HCT116 (cell line): ENCODE results near the gene STX5. TPM values are rescaled to one million over a fixed set of nuclear protein-coding genes. Genes with fewer than 3 reads are reported as not detected.

Source experiments
- ATAC-seq: fragments of 200-7000 bp; cut with Tn5 transposase; 2 replicates; pipeline ENCODE4 v1.9.1; 2020; ENCODE audit warnings: mild to moderate bottlenecking, moderate library complexity
- BruUV-seq: library from RNA; stranded (reverse); fragments of 400-500 nt; replicated peaks from 2 replicates; lab custom pipeline; 2021; lab: Mats Ljungman, UMichigan
- CTCF ChIA-PET: fragments of 300-600 bp; sonication (Branson Sonifier 250); formaldehyde crosslinking; loops from one replicate; lab custom pipeline; 2021; ENCODE audit warnings: antibody characterized with exemption; lab: Charles Lee
- POLR2A ChIA-PET: fragments of 300-600, 350-600 bp; sonication (Branson Sonifier 250); formaldehyde crosslinking; loops from one replicate; lab custom pipeline; 2021; ENCODE audit warnings: antibody characterized with exemption; lab: Charles Lee
- RAD21 ChIA-PET, 2 experiments: fragments of 300-600 bp; sonication (Branson Sonifier 250); formaldehyde crosslinking; loops; one replicate each; lab custom pipeline; 2023; ENCODE audit warnings: low total read pairs in 2 of 2; ENCODE audit not compliant: uncharacterized antibody in 2 of 2, unreplicated experiment in 2 of 2, low non-redundant PET in 1 of 2; lab: Charles Lee
- DNase-seq: peaks from one replicate; pipeline ENCODE4 v3.0.0-alpha.2; 2010; ENCODE audit warnings: low read depth, low spot score
- H2AFZ ChIP-seq: fragments of 200-600 bp; shearing (Covaris generic), sonication (generic); 2 replicates; pipeline ENCODE4 v1.6.1; 2017; ENCODE audit warnings: low read depth, mixed run types, mixed read lengths, antibody characterized with exemption, low read length; ENCODE audit not compliant: poor library complexity, severe bottlenecking
- H3K27ac ChIP-seq: 2 replicates; pipeline ENCODE4 v1.5.1; 2012; ENCODE audit warnings: low read depth, low read length
- H3K27me3 ChIP-seq: fragments of 200-600 bp; sonication (generic); 2 replicates; pipeline ENCODE4 v1.6.1; 2016; ENCODE audit warnings: mixed run types, low read length, mixed read lengths; ENCODE audit not compliant: insufficient read depth
- H3K36me3 ChIP-seq, 2 experiments: fragments of 200-500 bp in 1 of 2; fragments of 200-600 bp in 1 of 2; sonication (Bioruptor generic) in 1 of 2; sonication (generic) in 1 of 2; 2 replicates each; pipeline versions ENCODE4 v1.5.1 to v1.6.1; 2014 to 2016; ENCODE audit warnings: low read length in 2 of 2, inconsistent platforms in 1 of 2, mixed read lengths in 1 of 2, mixed run types in 1 of 2; ENCODE audit not compliant: insufficient read depth in 2 of 2, control insufficient read depth in 1 of 2
- H3K4me1 ChIP-seq, 2 experiments: fragments of 200-600 bp in 1 of 2; sonication (generic) in 1 of 2; 2 replicates each; pipeline versions ENCODE4 v1.5.1 to v1.6.1; 2012 to 2017; ENCODE audit warnings: low read length in 2 of 2, inconsistent platforms in 1 of 2, mild to moderate bottlenecking in 1 of 2, mixed read lengths in 1 of 2, mixed run types in 1 of 2, moderate library complexity in 1 of 2; ENCODE audit not compliant: insufficient read depth in 2 of 2, control insufficient read depth in 1 of 2
- H3K4me2 ChIP-seq: fragments of 200-600 bp; sonication (generic); 2 replicates; pipeline ENCODE4 v1.6.1; 2017; ENCODE audit warnings: mixed run types, low read length, mixed read lengths
- H3K4me3 ChIP-seq, 2 experiments: fragments of 200-600 bp in 1 of 2; sonication (generic) in 1 of 2; replicated peaks in 1 of 2; 2 replicates each; pipeline ENCODE4 v1.5.1; 2011 to 2016; ENCODE audit warnings: low read length in 2 of 2, control low read depth in 1 of 2, low read depth in 1 of 2, mild to moderate bottlenecking in 1 of 2, mixed read lengths in 1 of 2, mixed run types in 1 of 2
- H3K79me2 ChIP-seq: fragments of 200-600 bp; sonication (generic); 2 replicates; pipeline ENCODE4 v1.6.1; 2017; ENCODE audit warnings: mild to moderate bottlenecking, mixed run types, low read length, moderate library complexity, mixed read lengths; ENCODE audit not compliant: insufficient read depth
- H3K9ac ChIP-seq: fragments of 200-600 bp; sonication (generic); 2 replicates; pipeline ENCODE4 v1.6.1; 2016; ENCODE audit warnings: low read length, mixed read lengths
- H3K9me2 ChIP-seq: fragments of 200-600 bp; sonication (generic), shearing (Covaris generic); 2 replicates; pipeline ENCODE4 v1.6.1; 2017; ENCODE audit warnings: mixed run types, mild to moderate bottlenecking, moderate library complexity; ENCODE audit not compliant: insufficient read depth
- H3K9me3 ChIP-seq, 2 experiments: fragments of 200-500 bp in 1 of 2; fragments of 200-600 bp in 1 of 2; sonication (Bioruptor generic) in 1 of 2; sonication (generic) in 1 of 2; 2 replicates each; pipeline ENCODE4 v1.6.1; 2014 to 2017; ENCODE audit warnings: low read length in 2 of 2, mixed read lengths in 2 of 2, inconsistent platforms in 1 of 2, low read depth in 1 of 2, mild to moderate bottlenecking in 1 of 2, mixed run types in 1 of 2, moderate library complexity in 1 of 2; ENCODE audit not compliant: control insufficient read depth in 1 of 2, insufficient read depth in 1 of 2
- H4K20me1 ChIP-seq: fragments of 200-600 bp; sonication (generic), shearing (Covaris generic); 2 replicates; pipeline ENCODE4 v1.6.1; 2017; ENCODE audit warnings: mixed run types, mild to moderate bottlenecking, moderate library complexity; ENCODE audit not compliant: insufficient read depth
- ATF3 ChIP-seq: IDR thresholded peaks from 2 replicates; pipeline ENCODE4 v1.6.1; 2012
- CTCF ChIP-seq, 3 experiments: fragments of 200-600 bp in 1 of 3; sonication (generic) in 1 of 3; IDR thresholded peaks in 2 of 3; conservative IDR thresholded peaks in 1 of 3; 2 replicates each; pipeline ENCODE4 v1.5.1; 2012 to 2017; ENCODE audit warnings: low read depth in 2 of 3, low read length in 2 of 3, antibody characterized with exemption in 1 of 3, borderline replicate concordance in 1 of 3, control low read depth in 1 of 3, mild to moderate bottlenecking in 1 of 3, mixed read lengths in 1 of 3, mixed run types in 1 of 3, moderate library complexity in 1 of 3; ENCODE audit not compliant: insufficient read depth in 1 of 3
- MAX ChIP-seq: IDR thresholded peaks from 2 replicates; pipeline ENCODE4 v1.6.1; 2012
- POLR2AphosphoS5 ChIP-seq: IDR thresholded peaks from 2 replicates; pipeline ENCODE4 v1.6.1; 2011; ENCODE audit warnings: mild to moderate bottlenecking, low read depth, low read length, moderate library complexity
- RAD21 ChIP-seq: IDR thresholded peaks from 2 replicates; pipeline ENCODE4 v1.6.1; 2012; ENCODE audit warnings: low read depth, mild to moderate bottlenecking
- REST ChIP-seq: IDR thresholded peaks from 2 replicates; pipeline ENCODE4 v1.6.1; 2012; ENCODE audit warnings: low read depth
- SRF ChIP-seq: IDR thresholded peaks from 2 replicates; pipeline ENCODE4 v1.6.1; 2012; ENCODE audit warnings: low read depth
- TCF7L2 ChIP-seq: IDR thresholded peaks from 2 replicates; pipeline ENCODE4 v1.7.0; 2011; ENCODE audit warnings: borderline replicate concordance, inconsistent platforms; ENCODE audit not compliant: insufficient read depth, insufficient read length; ENCODE audit errors: extremely low read depth
- ZFX ChIP-seq: fragments of 450-650 bp; IDR thresholded peaks from 2 replicates; pipeline ENCODE4 v1.6.1; 2017
- intact Hi-C: fragments of 100-400 bp; cut with micrococcal nuclease; formaldehyde crosslinking; loops from 2 replicates; pipeline ENCODE4 v1.10.0; 2022
- total RNA-seq: library from RNA; stranded (reverse); gene quantifications from one replicate; pipeline ENCODE4 v1.2.1, GENCODE V29; 2021; ENCODE audit not compliant: unreplicated experiment

STX5 gene
- total RNA-seq, 1 experiment from 2014 or later, result 29.5 TPM

GRCh38 chr11:62801071-62801470 lies 30.8 kb downstream of the STX5 start:
- intact Hi-C loops, result no loop called here
- ChIA-PET CTCF (no interaction called here), POLR2A (interaction anchor here (2.6 kb wide), 1 partner anchor 40 kb away, joined by 5 read pairs; no protein-coding TSS in a partner anchor), RAD21 (no interaction called here)
- Histone ChIP-seq H3K27ac (no peak overlapping the region), H3K79me2 (peaks cover 38% of the 10 kb centered on the region), H4K20me1 (no peaks in the 10 kb centered on the region), H3K36me3 (peaks cover 51 to 57% of the 10 kb centered on the region in 2 experiments), H3K4me3 (no peak overlapping the region), H3K9me3 (no peaks in the 10 kb centered on the region), H3K4me2 (no peak overlapping the region), H3K27me3 (no peaks in the 10 kb centered on the region), H3K4me1 (peaks cover 0 to 14% of the 10 kb centered on the region in 2 experiments; a peak in 3 of 4 replicates), H3K9ac (no peak overlapping the region), H3K9me2 (no peaks in the 10 kb centered on the region), H2AFZ (no peak overlapping the region)
- ATAC-seq, result no peak
- no TSS peak for BruUV-seq
- no peak for DNase-seq
- TF ChIP-seq REST, result no peak

- Histone ChIP-seq H3K27ac (no peak overlapping the region), H3K4me2 (no peak overlapping the region), H3K4me1 (peaks cover 0 to 8% of the 10 kb centered on the region in 2 experiments; a peak in 2 of 4 replicates), H3K27me3 (no peaks in the 10 kb centered on the region), H4K20me1 (no peaks in the 10 kb centered on the region), H3K9me3 (no peaks in the 10 kb centered on the region), H2AFZ (no peak overlapping the region), H3K9me2 (no peaks in the 10 kb centered on the region), H3K36me3 (peaks cover 59 to 70% of the 10 kb centered on the region in 2 experiments), H3K9ac (no peak overlapping the region), H3K4me3 (no peak overlapping the region), H3K79me2 (peaks cover 31% of the 10 kb centered on the region)
- ChIA-PET CTCF (no interaction called here), RAD21 (no interaction called here), POLR2A (interaction anchor here (2.6 kb wide), 1 partner anchor 42 kb away, joined by 5 read pairs; no protein-coding TSS in a partner anchor)
- intact Hi-C loops, result no loop called here
- no peak for ATAC-seq
- BruUV-seq, result no TSS peak
- DNase-seq, result no peak
- TF ChIP-seq TCF7L2, result no peak
- no peak for TF ChIP-seq CTCF (IDR thresholded peaks at IDR 0.05 in 2 of 3, conservative IDR thresholded peaks at IDR 0.05 in 1 of 3; ENCODE audit: borderline replicate concordance in 1 of 3, insufficient read depth in 1 of 3, low read depth in 2 of 3, low read length in 2 of 3)
- no peak for TF ChIP-seq SRF
- no peak for TF ChIP-seq ATF3
- TF ChIP-seq REST, result no peak
- TF ChIP-seq MAX, result no peak
- TF ChIP-seq RAD21, result no peak
- no peak for TF ChIP-seq ZFX
- TF ChIP-seq POLR2AphosphoS5, result no peak
Observed at GRCh38 chr11:62799486-62799885, 32.4 kb downstream of the STX5 start.
